Sigmoid colon (tissue), 7 donors: Measurements from ENCODE around the gene FAM168B. TPM values are rescaled to one million over a fixed set of nuclear protein-coding genes. Genes with fewer than 3 reads are reported as not detected.

Experiments
- DNase-seq: peaks from one replicate; pipeline ENCODE4 v3.0.0-alpha.2; 2019
- H3K27ac ChIP-seq, 4 donors: fragments of 200-600 bp; sonication (generic); one replicate each; pipeline ENCODE4 v1.5.1; 2016 to 2019; ENCODE audit warnings: mild to moderate bottlenecking in 1 of 4
- H3K27me3 ChIP-seq, 3 donors: fragments of 200-600 bp; sonication (generic); one replicate each; pipeline ENCODE4 v1.5.1; 2019; ENCODE audit warnings: mild to moderate bottlenecking in 1 of 3
- H3K36me3 ChIP-seq, 4 donors: fragments of 200-600 bp; sonication (generic); one replicate each; pipeline ENCODE4 v1.5.1; 2016 to 2019
- H3K4me1 ChIP-seq, 4 donors: fragments of 200-600 bp; sonication (generic); one replicate each; pipeline ENCODE4 v1.5.1; 2017 to 2019
- H3K4me3 ChIP-seq, 4 donors: fragments of 200-600 bp; sonication (generic); one replicate each; pipeline ENCODE4 v1.5.1; 2017 to 2019; ENCODE audit warnings: mild to moderate bottlenecking in 2 of 4, moderate library complexity in 1 of 4
- H3K9me3 ChIP-seq, 4 donors: fragments of 200-600 bp in 3 of 4; sonication (generic) in 3 of 4; one replicate each; pipeline versions ENCODE4 v1.5.1 to v1.6.1; 2013 to 2019
- CTCF ChIP-seq, 4 experiments: fragments of 450-650 bp in 3 of 4; fragments of 200-600 bp in 1 of 4; IDR thresholded peaks; one replicate each; pipeline ENCODE4 v1.5.1; 2016 to 2019; ENCODE audit warnings: antibody characterized with exemption in 4 of 4, mild to moderate bottlenecking in 3 of 4, moderate library complexity in 2 of 4
- EP300 ChIP-seq, 4 donors: sonication (generic); formaldehyde crosslinking; IDR thresholded peaks; one replicate each; pipeline ENCODE4 v1.6.1; 2017; ENCODE audit warnings: antibody characterized with exemption in 4 of 4
- POLR2A ChIP-seq, 2 donors: fragments of 450-650 bp; IDR thresholded peaks; one replicate each; pipeline ENCODE4 v1.6.1; 2016; ENCODE audit warnings: antibody characterized with exemption in 2 of 2, mild to moderate bottlenecking in 2 of 2, moderate library complexity in 2 of 2
- POLR2AphosphoS5 ChIP-seq, 4 donors: sonication (generic); formaldehyde crosslinking; IDR thresholded peaks; one replicate each; pipeline ENCODE4 v1.6.1; 2017; ENCODE audit warnings: antibody characterized with exemption in 4 of 4
- WGBS, 2 donors: extraction: QIAGEN DNeasy Blood & Tissue Kit; methylation state at CpG; one replicate each; pipeline ENCODE4 v1.1.7; 2013; 5-methylcytosine and 5-hydroxymethylcytosine counted together
- intact Hi-C: fragments of 100-400 bp; cut with DNase I; formaldehyde crosslinking; loops from one replicate; pipeline ENCODE4 v1.15.1; 2023
- polyA plus RNA-seq, 3 donors: library from polyadenylated mRNA; stranded (reverse); fragments of 200-250 nt; gene quantifications; one replicate each; pipeline ENCODE4 v1.2.3, GENCODE V29; 2013
- total RNA-seq, 4 donors: library from RNA; depleted of rRNA; stranded (reverse); fragments of >200 nt; gene quantifications; one replicate each; pipeline ENCODE4 v1.1.0, GENCODE V29; 2016
- donor health status: healthy with polysubstance abuse.
- donor health status: Bipolar disorder and iron deficiency.
- donor health status: healthy.

The FAM168B gene
- total and polyA plus RNA-seq, 7 donors: 29.1 to 153 (median 125) TPM

DNA sequence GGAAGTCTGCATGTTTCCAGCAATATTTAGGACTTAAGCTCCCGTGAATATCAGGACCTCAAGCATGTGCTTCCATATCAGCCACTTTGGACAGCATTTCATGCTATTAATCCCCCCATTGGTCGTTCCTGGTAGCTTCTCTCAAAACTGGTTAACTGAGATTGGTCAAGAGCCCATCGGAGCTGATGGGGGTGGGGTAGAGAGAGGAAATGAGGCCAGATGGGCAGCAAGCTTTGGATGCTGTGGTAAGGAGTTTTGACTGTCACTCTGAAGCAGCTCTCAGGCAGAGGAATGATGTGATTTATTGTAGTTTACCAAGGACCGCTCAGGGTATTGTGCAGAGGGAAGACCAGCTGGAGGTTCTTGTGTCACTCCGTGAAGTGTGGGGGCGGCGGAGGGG lies 81.8 kb downstream of the FAM168B start:
- H3K4me3 ChIP-seq: no peak overlapping the region
- TF ChIP-seq POLR2A (IDR thresholded peaks at IDR 0.05) (no peak), CTCF (IDR thresholded peaks at IDR 0.05) (no peak), EP300 (IDR thresholded peaks at IDR 0.05) (no peak), POLR2AphosphoS5 (IDR thresholded peaks at IDR 0.05) (no peak)
- H3K27ac ChIP-seq: no peak overlapping the region
- H3K4me1 ChIP-seq: no peaks in the 10 kb centered on the region
- WGBS, 2 donors: 55 to 58% methylated on average over 7 of the region's 7 CpGs
- DNase-seq: no peak
- no peaks in the 10 kb centered on the region for H3K36me3 ChIP-seq
- H3K27me3 ChIP-seq: peaks cover 0 to 15% (median 0%) of the 10 kb centered on the region in 3 donors
- intact Hi-C loops: no loop called here
- H3K9me3 ChIP-seq: no peaks in the 10 kb centered on the region

GRCh38 chr2:131010566-131010965 lies 82.7 kb downstream of the FAM168B start:
- Histone ChIP-seq H3K4me1 (no peaks in the 10 kb centered on the region), H3K27me3 (peaks cover 0 to 15% (median 0%) of the 10 kb centered on the region in 3 donors), H3K36me3 (no peaks in the 10 kb centered on the region), H3K9me3 (no peaks in the 10 kb centered on the region), H3K27ac (no peak overlapping the region), H3K4me3 (no peak overlapping the region)
- TF ChIP-seq POLR2A (IDR thresholded peaks at IDR 0.05) (no peak), EP300 (IDR thresholded peaks at IDR 0.05) (no peak), CTCF (IDR thresholded peaks at IDR 0.05) (no peak), POLR2AphosphoS5 (IDR thresholded peaks at IDR 0.05) (no peak)
- 58 to 67% methylated on average over 4 of the region's 4 CpGs for WGBS, 2 donors
- no peak for DNase-seq
- intact Hi-C loops: no loop called here

DNA sequence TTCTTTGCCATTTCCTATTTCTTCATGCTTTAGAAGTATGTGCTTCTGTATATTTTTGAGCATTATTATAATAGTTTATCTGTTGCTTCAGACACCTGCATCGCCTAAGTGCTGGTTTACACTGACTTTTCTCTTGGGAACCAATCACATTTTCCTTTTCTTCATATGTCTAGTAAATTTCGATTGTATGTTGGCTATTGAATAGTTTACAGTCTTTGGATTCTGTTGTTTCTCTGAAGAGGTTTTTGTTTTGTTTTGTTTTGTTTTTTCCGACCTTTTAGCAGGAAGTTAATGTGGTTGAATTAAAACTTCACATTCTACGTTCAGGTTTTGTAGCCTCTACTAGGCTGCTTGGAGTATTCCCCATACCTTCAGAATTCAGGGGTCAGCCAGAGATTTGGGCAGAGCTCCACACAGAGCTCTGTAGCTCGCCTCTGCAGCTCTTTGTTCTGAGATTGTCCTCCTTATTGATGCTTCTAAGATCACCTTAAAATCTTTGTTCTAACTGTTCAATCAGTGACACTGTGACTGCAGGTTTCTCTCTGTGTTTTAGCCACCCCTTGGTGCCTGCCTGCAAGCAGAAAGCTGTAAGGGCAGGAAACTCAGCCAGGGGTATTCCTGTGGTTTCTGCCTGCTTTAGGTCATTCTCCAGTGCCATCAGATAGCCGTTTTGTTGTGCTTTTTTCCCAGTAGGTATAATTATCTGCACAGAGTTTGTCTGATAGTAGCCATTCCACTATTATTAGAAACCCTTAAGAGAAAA lies 83.4 kb downstream of the FAM168B start:
- Histone ChIP-seq H3K4me1 (no peaks in the 10 kb centered on the region), H3K27me3 (peaks cover 0 to 15% (median 0%) of the 10 kb centered on the region in 3 donors), H3K36me3 (no peaks in the 10 kb centered on the region), H3K9me3 (no peaks in the 10 kb centered on the region), H3K4me3 (no peak overlapping the region), H3K27ac (no peak overlapping the region)
- 61 to 69% methylated on average over 6 of the region's 6 CpGs for WGBS, 2 donors
- no peak for TF ChIP-seq POLR2A (IDR thresholded peaks at IDR 0.05)
- TF ChIP-seq EP300 (IDR thresholded peaks at IDR 0.05): no peak
- no peak for TF ChIP-seq CTCF (IDR thresholded peaks at IDR 0.05)
- no peak for TF ChIP-seq POLR2AphosphoS5 (IDR thresholded peaks at IDR 0.05)
- intact Hi-C loops: no loop called here
- DNase-seq: no peak

- 78 to 91% methylated on average over 1 of the region's 1 CpG for WGBS, 2 donors
- intact Hi-C loops: no loop called here
- no peak overlapping the region for H3K27ac ChIP-seq
These were observed 84.3 kb downstream of the FAM168B start for GRCh38 chr2:131008967-131009366.

More at GRCh38 chr2:131008967-131009366, 84.3 kb downstream of the FAM168B start:
- TF ChIP-seq EP300 (IDR thresholded peaks at IDR 0.05): no peak
- TF ChIP-seq POLR2AphosphoS5 (IDR thresholded peaks at IDR 0.05): no peak
- no peak for TF ChIP-seq POLR2A (IDR thresholded peaks at IDR 0.05)
- no peak for TF ChIP-seq CTCF (IDR thresholded peaks at IDR 0.05)
- Histone ChIP-seq H3K27me3 (peaks cover 0 to 15% (median 0%) of the 10 kb centered on the region in 3 donors), H3K36me3 (no peaks in the 10 kb centered on the region), H3K4me1 (no peaks in the 10 kb centered on the region), H3K9me3 (no peaks in the 10 kb centered on the region), H3K4me3 (no peak overlapping the region)
- no peak for DNase-seq
